Activated naive CD4-positive, alpha-beta T cell treated with anti-CD3 and anti-CD28 coated beads, Interleukin-2, amount 50 U/mL, for 72 hours (primary cell): ENCODE data around the gene CSNK1E. TPM values are rescaled to one million over a fixed set of nuclear protein-coding genes. Genes with fewer than 3 reads are reported as not detected.
"Not testable (repeated sequence)": the region's sequence is repeated elsewhere in the genome, so short reads cannot be mapped to it uniquely, and the experiment has no call there.

Source experiments
- ATAC-seq, 2 donors: fragments of 150-1000 bp; cut with Tn5 transposase; 2 replicates each; pipeline ENCODE4 v1.10.0; 2021; ENCODE audit warnings: mild to moderate bottlenecking in 2 of 2, moderate library complexity in 2 of 2
- DNase-seq, 2 donors: peaks; one replicate each; pipeline ENCODE4 v3.0.0; 2021 to 2022; ENCODE audit warnings: low spot score in 2 of 2
- H3K27ac Mint-ChIP-seq, 2 donors: one replicate each; pipeline ENCODE4 v1.8.0; 2022; ENCODE audit warnings: mild to moderate bottlenecking in 2 of 2, mixed read lengths in 2 of 2
- H3K36me3 Mint-ChIP-seq, 2 donors: one replicate each; pipeline ENCODE4 v1.8.0; 2022; ENCODE audit warnings: mixed read lengths in 2 of 2
- H3K9me3 Mint-ChIP-seq, 2 donors: one replicate each; pipeline ENCODE4 v1.8.0; 2022; ENCODE audit warnings: mixed read lengths in 2 of 2
- total RNA-seq, 2 donors: library from RNA; stranded (reverse); gene quantifications; one replicate each; pipeline ENCODE4 v1.2.3, GENCODE V29; 2022

The CSNK1E gene
- total RNA-seq, 2 donors from 2014 or later, result 99.6 to 110 TPM

- no peaks in the 10 kb centered on the region for H3K36me3 Mint-ChIP-seq
- no peak for ATAC-seq
- DNase-seq, result peak in 1 of 2 donors; percentile 20
- no peak overlapping the region for H3K27ac Mint-ChIP-seq
- no peaks in the 10 kb centered on the region for H3K9me3 Mint-ChIP-seq
These were observed 28.5 kb upstream of the CSNK1E start for GRCh38 chr22:38345782-38346181.

GRCh38 chr22:38339893-38340292 lies 22.7 kb upstream of the CSNK1E start:
- H3K27ac Mint-ChIP-seq, H3K9me3 Mint-ChIP-seq, H3K36me3 Mint-ChIP-seq, DNase-seq, ATAC-seq: not testable (repeated sequence)

GRCh38 chr22:38338772-38339379 lies 21.6 kb upstream of the CSNK1E start:
- Mint-ChIP-seq H3K9me3 (no peaks in the 10 kb centered on the region), H3K27ac (no peak overlapping the region), H3K36me3 (no peaks in the 10 kb centered on the region)
- ATAC-seq, result no peak
- peak in 1 of 2 donors; percentile 21 for DNase-seq

GRCh38 chr22:38336699-38337098 lies 19.5 kb upstream of the CSNK1E start:
- ATAC-seq (no peak), DNase-seq (no peak)
- no peak overlapping the region for H3K27ac Mint-ChIP-seq
- no peaks in the 10 kb centered on the region for H3K9me3 Mint-ChIP-seq
- H3K36me3 Mint-ChIP-seq, result no peaks in the 10 kb centered on the region

GRCh38 chr22:38335077-38335476 lies 17.8 kb upstream of the CSNK1E start:
- no peaks in the 10 kb centered on the region for H3K9me3 Mint-ChIP-seq
- DNase-seq, result no peak
- H3K36me3 Mint-ChIP-seq, result no peaks in the 10 kb centered on the region
- no peak overlapping the region for H3K27ac Mint-ChIP-seq
- ATAC-seq, result no peak

GRCh38 chr22:38327805-38328204 lies 10.6 kb upstream of the CSNK1E start:
- H3K9me3 Mint-ChIP-seq, result no peaks in the 10 kb centered on the region
- peak overlapping the region in 1 of 2 donors; percentile 30 for H3K27ac Mint-ChIP-seq
- H3K36me3 Mint-ChIP-seq, result no peaks in the 10 kb centered on the region
- ATAC-seq (no peak), DNase-seq (no peak)

GRCh38 chr22:38327396-38327795 lies 10.2 kb upstream of the CSNK1E start:
- Mint-ChIP-seq H3K27ac (peak overlapping the region in 1 of 2 donors; percentile 30), H3K36me3 (no peaks in the 10 kb centered on the region), H3K9me3 (no peaks in the 10 kb centered on the region)
- DNase-seq (no peak), ATAC-seq (no peak)

- Mint-ChIP-seq H3K36me3 (no peaks in the 10 kb centered on the region), H3K27ac (peak overlapping the region in 1 of 2 donors; percentile 36), H3K9me3 (no peaks in the 10 kb centered on the region)
- DNase-seq (no peak), ATAC-seq (no peak)
These were observed 8.4 kb upstream of the CSNK1E start for GRCh38 chr22:38325587-38325986.

GRCh38 chr22:38320605-38321402 lies 3.6 kb upstream of the CSNK1E start:
- DNase-seq, result no peak
- ATAC-seq, result no peak
- no peak overlapping the region for H3K27ac Mint-ChIP-seq
- H3K9me3 Mint-ChIP-seq, result no peaks in the 10 kb centered on the region
- no peaks in the 10 kb centered on the region for H3K36me3 Mint-ChIP-seq

- H3K27ac Mint-ChIP-seq, result no peak overlapping the region
These were observed 1.9 kb upstream of the CSNK1E start for GRCh38 chr22:38318792-38319773.

GRCh38 chr22:38317995-38318715 lies 922 bp upstream of the CSNK1E start:
- no peaks in the 10 kb centered on the region for H3K9me3 Mint-ChIP-seq

More at GRCh38 chr22:38318792-38319773, 1.9 kb upstream of the CSNK1E start:
- Mint-ChIP-seq H3K9me3 (no peaks in the 10 kb centered on the region), H3K36me3 (no peaks in the 10 kb centered on the region)
- ATAC-seq (no peak), DNase-seq (no peak)

GRCh38 chr22:38316364-38317121 lies 690 bp downstream of the CSNK1E start:
- Mint-ChIP-seq H3K27ac (peak overlapping the region; percentile 90 to 92), H3K9me3 (no peaks in the 10 kb centered on the region), H3K36me3 (no peaks in the 10 kb centered on the region)
- ATAC-seq (peak; percentile 63 to 64), DNase-seq (peak in 1 of 2 donors; percentile 42)

More at GRCh38 chr22:38317995-38318715, 922 bp upstream of the CSNK1E start:
- H3K27ac Mint-ChIP-seq, result peak overlapping the region; percentile 76 to 81
- no peaks in the 10 kb centered on the region for H3K36me3 Mint-ChIP-seq
- ATAC-seq (no peak), DNase-seq (no peak)

- Mint-ChIP-seq H3K36me3 (peaks cover 0 to 6% of the 10 kb centered on the region in 2 donors), H3K27ac (peak overlapping the region; percentile 90 to 92), H3K9me3 (no peaks in the 10 kb centered on the region)
- DNase-seq (no peak), ATAC-seq (no peak)
These were observed 1.3 kb downstream of the CSNK1E start for GRCh38 chr22:38315823-38316363.

GRCh38 chr22:38314933-38315822 lies 2.1 kb downstream of the CSNK1E start:
- no peak for DNase-seq
- no peaks in the 10 kb centered on the region for H3K9me3 Mint-ChIP-seq
- peak overlapping the region; percentile 90 to 92 for H3K27ac Mint-ChIP-seq
- ATAC-seq, result no peak
- peaks cover 0 to 8% of the 10 kb centered on the region in 2 donors for H3K36me3 Mint-ChIP-seq
